HL-60 (cell line): ENCODE measurements around the gene INTS11.

Experiments
- CTCF ChIP-seq: IDR thresholded peaks from one replicate; pipeline ENCODE4 v1.5.1; 2011; ENCODE audit warnings: low read length, control low read depth, inconsistent platforms; ENCODE audit not compliant: insufficient read depth
- POLR2AphosphoS5 ChIP-seq: IDR thresholded peaks from 2 replicates; pipeline ENCODE4 v1.6.1; 2012; ENCODE audit warnings: low read depth

GRCh38 chr1:1361982-1362423 lies 37.5 kb upstream of the INTS11 start:
- no peak for TF ChIP-seq CTCF
- no peak for TF ChIP-seq POLR2AphosphoS5
